Thyroid gland (tissue), 4 donors: ENCODE data around the gene FTSJ1. TPM values are rescaled to one million over a fixed set of nuclear protein-coding genes. Genes with fewer than 3 reads are reported as not detected.

Source experiments
- DNase-seq, 2 donors: peaks; one replicate each; pipeline ENCODE4 v3.0.0-alpha.2; 2019
- H3K27ac ChIP-seq, 3 donors: fragments of 200-600 bp; sonication (generic); 1 replicate in 2 of 3; 2 replicates in 1 of 3; pipeline ENCODE4 v1.5.1; 2016 to 2019; ENCODE audit warnings: mild to moderate bottlenecking in 1 of 3, moderate library complexity in 1 of 3
- H3K27me3 ChIP-seq: fragments of 200-600 bp; sonication (generic); one replicate; pipeline ENCODE4 v1.5.1; 2019
- H3K36me3 ChIP-seq, 2 donors: fragments of 200-600 bp; sonication (generic); one replicate each; pipeline ENCODE4 v1.5.1; 2016 to 2019
- H3K4me1 ChIP-seq, 2 donors: fragments of 200-600 bp; sonication (generic); one replicate each; pipeline ENCODE4 v1.5.1; 2017 to 2019
- H3K4me3 ChIP-seq, 3 donors: fragments of 200-600 bp; sonication (generic); replicated peaks in 1 of 3; 1 replicate in 2 of 3; 2 replicates in 1 of 3; pipeline ENCODE4 v1.5.1; 2016; ENCODE audit warnings: mild to moderate bottlenecking in 1 of 3
- H3K9me3 ChIP-seq: fragments of 200-600 bp; sonication (generic); one replicate; pipeline ENCODE4 v1.5.1; 2017
- POLR2A ChIP-seq, 2 donors: fragments of 450-650 bp; IDR thresholded peaks; one replicate each; pipeline ENCODE4 v1.6.1; 2017; ENCODE audit warnings: antibody characterized with exemption in 2 of 2, mild to moderate bottlenecking in 2 of 2, moderate library complexity in 1 of 2
- WGBS, 2 donors: methylation state at CpG; one replicate each; pipeline ENCODE4 v1.1.5; 2017; 5-methylcytosine and 5-hydroxymethylcytosine counted together
- intact Hi-C: fragments of 100-400 bp; cut with DNase I; formaldehyde crosslinking; loops from one replicate; pipeline ENCODE4 v1.15.1; 2023
- total RNA-seq, 4 donors: library from RNA; depleted of rRNA; stranded (reverse); fragments of >200 nt; gene quantifications; one replicate each; pipeline ENCODE4 v1.2.3, GENCODE V29; 2016
- TF ChIP-seq, protein P1 (sequence below), 6 experiments: fragments of 200-600 bp in 3 of 6; fragments of 450-650 bp in 3 of 6; sonication (generic) in 3 of 6; IDR thresholded peaks; one replicate each; pipeline ENCODE4 v1.5.1; 2016 to 2019; ENCODE audit warnings: antibody characterized with exemption in 6 of 6, mild to moderate bottlenecking in 2 of 6, inconsistent platforms in 1 of 6, moderate library complexity in 1 of 6

The FTSJ1 gene
- total RNA-seq, 4 donors from 2014 or later, result 45.9 to 64.9 (median 62.5) TPM

DNA sequence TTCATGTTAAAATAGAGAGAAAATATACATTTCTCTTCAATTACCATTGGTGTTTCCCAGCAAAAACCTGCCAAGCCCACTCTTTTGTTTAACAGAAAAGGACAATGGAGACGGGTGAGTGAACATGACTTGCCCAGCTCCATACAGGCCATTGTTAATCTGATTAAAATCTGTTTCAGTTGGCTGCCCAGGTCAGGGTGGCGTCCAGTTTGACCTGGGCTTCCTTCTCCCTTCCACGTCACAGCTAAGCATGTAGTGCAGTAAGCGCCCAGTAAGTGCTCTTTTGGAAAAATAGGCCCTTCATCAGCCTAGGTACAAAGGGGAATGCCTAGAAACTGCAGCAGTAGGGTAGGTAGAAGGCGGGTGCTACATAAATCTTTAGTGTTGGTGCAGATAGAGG is 31.2 kb downstream of the FTSJ1 start:
- Histone ChIP-seq H3K4me3 (no peak overlapping the region), H3K4me1 (no peaks in the 10 kb centered on the region), H3K36me3 (no peaks in the 10 kb centered on the region), H3K27ac (no peak overlapping the region), H3K9me3 (no peaks in the 10 kb centered on the region), H3K27me3 (no peaks in the 10 kb centered on the region)
- no peak for DNase-seq
- no peak for TF ChIP-seq POLR2A (IDR thresholded peaks at IDR 0.05)
- TF ChIP-seq, protein P1, sequence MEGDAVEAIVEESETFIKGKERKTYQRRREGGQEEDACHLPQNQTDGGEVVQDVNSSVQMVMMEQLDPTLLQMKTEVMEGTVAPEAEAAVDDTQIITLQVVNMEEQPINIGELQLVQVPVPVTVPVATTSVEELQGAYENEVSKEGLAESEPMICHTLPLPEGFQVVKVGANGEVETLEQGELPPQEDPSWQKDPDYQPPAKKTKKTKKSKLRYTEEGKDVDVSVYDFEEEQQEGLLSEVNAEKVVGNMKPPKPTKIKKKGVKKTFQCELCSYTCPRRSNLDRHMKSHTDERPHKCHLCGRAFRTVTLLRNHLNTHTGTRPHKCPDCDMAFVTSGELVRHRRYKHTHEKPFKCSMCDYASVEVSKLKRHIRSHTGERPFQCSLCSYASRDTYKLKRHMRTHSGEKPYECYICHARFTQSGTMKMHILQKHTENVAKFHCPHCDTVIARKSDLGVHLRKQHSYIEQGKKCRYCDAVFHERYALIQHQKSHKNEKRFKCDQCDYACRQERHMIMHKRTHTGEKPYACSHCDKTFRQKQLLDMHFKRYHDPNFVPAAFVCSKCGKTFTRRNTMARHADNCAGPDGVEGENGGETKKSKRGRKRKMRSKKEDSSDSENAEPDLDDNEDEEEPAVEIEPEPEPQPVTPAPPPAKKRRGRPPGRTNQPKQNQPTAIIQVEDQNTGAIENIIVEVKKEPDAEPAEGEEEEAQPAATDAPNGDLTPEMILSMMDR (IDR thresholded peaks at IDR 0.05), result no peak
- intact Hi-C loops, result no loop called here
- 80 to 92% methylated on average over 5 of the region's 5 CpGs for WGBS, 2 donors

DNA sequence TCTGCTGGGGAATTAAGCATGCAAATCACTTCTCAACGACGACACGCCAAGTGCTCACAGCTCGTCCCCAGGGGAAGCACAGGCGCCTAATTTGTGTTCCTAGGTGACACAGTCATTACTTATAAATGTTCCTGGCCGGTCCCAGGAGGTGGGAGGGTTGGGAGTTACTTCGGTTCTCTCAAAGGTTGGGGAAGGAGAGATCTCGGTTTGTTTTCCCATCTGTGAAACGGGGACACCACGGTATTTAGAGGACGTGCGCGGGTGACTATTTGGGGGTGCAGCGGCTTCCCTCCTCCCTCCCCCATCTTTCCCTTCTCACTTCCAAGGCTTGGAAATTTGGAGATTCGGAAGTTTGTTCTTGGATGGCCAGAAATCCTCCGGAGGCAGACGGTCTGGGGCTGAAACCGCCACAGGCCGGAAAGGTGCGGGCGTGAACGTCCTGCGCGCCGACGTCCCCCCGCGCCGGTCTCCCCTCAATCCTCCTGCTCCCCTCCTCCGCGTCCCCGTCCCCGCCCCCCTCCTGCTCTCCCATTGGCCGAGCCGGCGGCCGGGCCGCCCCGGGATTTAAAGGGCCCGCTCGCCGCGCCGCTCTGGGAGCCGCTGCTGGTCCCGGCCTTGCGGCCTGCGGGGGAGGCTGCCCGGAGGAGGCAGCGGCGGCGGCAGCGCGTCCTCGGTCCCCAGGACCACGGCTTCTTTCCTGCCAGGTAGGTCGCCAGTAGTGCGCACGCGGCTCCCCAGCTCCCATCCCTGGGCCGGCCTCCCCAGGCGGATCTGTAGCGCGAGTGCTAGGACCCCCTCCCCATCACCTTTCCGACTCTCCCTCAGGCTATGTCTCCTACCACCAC is 32.6 kb downstream of the FTSJ1 start, which contains the start of gene PORCN:
Gene PORCN, plus strand, starts transcription at position 593 of the 845 bp plus-strand sequence. CDS start 829 bp downstream, outside the sequence.
- H3K27me3 ChIP-seq, result no peaks in the 10 kb centered on the region
- intact Hi-C loops, result no loop called here
- TF ChIP-seq, protein P1 (IDR thresholded peaks at IDR 0.05), result no peak
- TF ChIP-seq POLR2A (IDR thresholded peaks at IDR 0.05), result peak in 1 of 2 donors; percentile 61
- peak within 1 kb of the TSS; percentile 62 to 70 (median 67) for H3K27ac ChIP-seq
- peak; percentile 79 to 86 for DNase-seq
- peak within 1 kb of the TSS; percentile 46 to 79 (median 66) for H3K4me3 ChIP-seq
- H3K4me1 ChIP-seq, result no peaks in the 10 kb centered on the region
- no peaks in the 10 kb centered on the region for H3K9me3 ChIP-seq
- H3K36me3 ChIP-seq, result no peaks in the 10 kb centered on the region
- WGBS, 2 donors, result 0 to 2% methylated on average over 6 to 17 of the region's 65 CpGs

DNA sequence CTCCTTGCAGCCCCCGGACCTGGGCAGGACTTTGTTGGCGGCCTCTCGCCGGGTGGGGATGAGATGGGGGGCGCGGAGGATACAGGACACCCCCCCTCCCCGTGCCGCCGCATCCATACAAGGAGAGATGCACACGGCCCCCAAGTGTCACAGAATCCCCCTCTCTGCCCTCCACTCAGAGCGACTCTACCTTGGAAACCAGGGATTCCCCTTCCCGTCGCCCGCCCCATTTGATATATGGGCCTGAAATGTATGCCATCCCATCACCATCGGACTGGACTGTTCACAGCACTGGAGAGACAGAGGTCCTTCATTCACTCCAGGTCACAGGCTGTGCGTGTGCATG is 33.2 kb downstream of the FTSJ1 start:
- 0 to 20% methylated on average over 1 to 6 of the region's 16 CpGs for WGBS, 2 donors
- TF ChIP-seq, protein P1 (IDR thresholded peaks at IDR 0.05), result no peak
- no peak for TF ChIP-seq POLR2A (IDR thresholded peaks at IDR 0.05)
- Histone ChIP-seq H3K36me3 (no peaks in the 10 kb centered on the region), H3K9me3 (no peaks in the 10 kb centered on the region), H3K27me3 (no peaks in the 10 kb centered on the region), H3K4me3 (peak overlapping the region; percentile 46 to 79 (median 66)), H3K4me1 (no peaks in the 10 kb centered on the region), H3K27ac (peak overlapping the region in 1 of 3 donors; percentile 70)
- DNase-seq, result no peak
- intact Hi-C loops, result no loop called here

GRCh38 chrX:48509619-48510018 is 33.6 kb downstream of the FTSJ1 start:
- TF ChIP-seq POLR2A (IDR thresholded peaks at IDR 0.05), result no peak
- Histone ChIP-seq H3K36me3 (no peaks in the 10 kb centered on the region), H3K27ac (no peak overlapping the region), H3K4me1 (no peaks in the 10 kb centered on the region), H3K4me3 (peak overlapping the region in 1 of 3 donors; percentile 46), H3K9me3 (no peaks in the 10 kb centered on the region), H3K27me3 (no peaks in the 10 kb centered on the region)
- no peak for DNase-seq
- intact Hi-C loops, result no loop called here
- WGBS, 2 donors, result 38 to 75% methylated on average over 6 of the region's 11 CpGs

- TF ChIP-seq, protein P1 (IDR thresholded peaks at IDR 0.05), result peak in 2 of 6 experiments; percentile 23 to 33
- TF ChIP-seq POLR2A (IDR thresholded peaks at IDR 0.05), result no peak
- Histone ChIP-seq H3K9me3 (no peaks in the 10 kb centered on the region), H3K27ac (no peak overlapping the region), H3K4me1 (no peaks in the 10 kb centered on the region), H3K27me3 (no peaks in the 10 kb centered on the region), H3K4me3 (no peak overlapping the region), H3K36me3 (no peaks in the 10 kb centered on the region)
- intact Hi-C loops, result no loop called here
- WGBS, 2 donors, result 73 to 86% methylated on average over 4 of the region's 4 CpGs
- DNase-seq, result peak; percentile 27 to 30
These were observed 35.6 kb downstream of the FTSJ1 start for GRCh38 chrX:48511560-48511959.
